ENCODE measurements around the gene VTI1A. TPM values are rescaled to one million over a fixed set of nuclear protein-coding genes. Genes with fewer than 3 reads are reported as not detected.
A peak's percentile ranks its signal among the peaks of the same experiment; 100 is the strongest.

VTI1A gene
- total and polyA plus RNA-seq, 2 of the 13 experiments (the other 11 are each of a cell fraction or from before 2014, with no cell fraction given) = 11.7 to 32.7 TPM

DNA sequence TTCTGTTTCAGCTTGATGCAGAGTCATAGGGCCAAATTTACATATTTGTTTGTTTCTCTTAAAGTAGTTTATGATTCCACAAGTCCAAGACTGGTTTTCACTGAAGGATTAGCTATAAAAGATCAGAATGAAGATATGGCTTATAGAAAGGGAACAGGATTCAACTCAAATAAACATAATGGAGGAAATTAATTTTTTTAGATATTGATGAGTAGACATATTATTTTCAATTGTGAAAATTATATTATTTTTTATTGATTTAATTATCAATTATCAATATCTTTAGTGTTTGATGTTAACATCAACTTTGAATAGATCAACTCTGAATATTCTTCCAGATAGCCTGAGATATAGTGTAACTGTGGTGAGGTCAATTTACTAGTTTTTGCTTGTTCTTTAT lies 68.1 kb downstream of the VTI1A start:
- ATAC-seq (no peak), DNase-seq (ENCODE audit: low spot score) (no peak), FAIRE-seq (no peak)
- BruUV-seq (replicated peaks) = no TSS peak
- no peaks in the 10 kb centered on the region for H3K79me2 ChIP-seq (ENCODE audit: insufficient read depth, low read length)
- no peak overlapping the region for H3K4me3 ChIP-seq (replicated peaks in 1 of 3; ENCODE audit: insufficient read depth in 1 of 3, low read depth in 2 of 3, low read length in 3 of 3)
- no peaks in the 10 kb centered on the region for H3K4me1 ChIP-seq (ENCODE audit: insufficient read depth, low read length)
- in situ Hi-C loops (cut with HindIII; ENCODE audit: extremely low pct_ligation_motif_present, low pct_unique_long_range_greater_than_20kb) (no loop called here), intact Hi-C loops (cut with micrococcal nuclease; ENCODE audit: unreplicated experiment) (no loop called here)
- no peak overlapping the region for H3K27ac ChIP-seq (ENCODE audit: extremely low read length, insufficient read depth, low read length)
- no peak overlapping the region for H2AFZ ChIP-seq (ENCODE audit: low read length)
- H3K4me2 ChIP-seq (ENCODE audit: low read depth, low read length) = no peak overlapping the region
- H3K9ac ChIP-seq (ENCODE audit: insufficient read depth, low read depth, low read length) = no peak overlapping the region
- CTCF ChIA-PET (ENCODE audit: low intra/inter-chr PET ratio, low total read pairs) = no interaction called here
- TF ChIP-seq SKIL (CRISPR knock-in tag; IDR thresholded peaks at IDR 0.05; ENCODE audit: borderline replicate concordance) (no peak), SKI (IDR thresholded peaks at IDR 0.05; ENCODE audit: partially characterized antibody) (no peak), MAFK (conservative IDR thresholded peaks at IDR 0.05 in 1 of 2, IDR thresholded peaks at IDR 0.05 in 1 of 2; ENCODE audit: low read length in 2 of 2) (peak; percentile 63 to 86), PRMT3 (CRISPR knock-in tag; IDR thresholded peaks at IDR 0.05; ENCODE audit: borderline replicate concordance, low read depth) (no peak), MAFF (IDR thresholded peaks at IDR 0.05; ENCODE audit: low read depth, low read length) (peak; percentile 67; the same call in 1 of the 2 replicates), SIX4 (CRISPR knock-in tag; IDR thresholded peaks at IDR 0.05) (no peak)
- no peaks in the 10 kb centered on the region for H3K9me3 ChIP-seq (ENCODE audit: low read length)
- no peaks in the 10 kb centered on the region for H3K27me3 ChIP-seq (ENCODE audit: control insufficient read depth in 1 of 2, insufficient read depth in 2 of 2, low read length in 2 of 2)
- no peaks in the 10 kb centered on the region for H4K20me1 ChIP-seq (ENCODE audit: insufficient read depth, low read length)
- POLR2A ChIA-PET = no interaction called here
- no peaks in the 10 kb centered on the region for H3K36me3 ChIP-seq (replicated peaks in 1 of 2; ENCODE audit: control insufficient read depth in 1 of 2, insufficient read depth in 2 of 2, low read length in 2 of 2)

DNA sequence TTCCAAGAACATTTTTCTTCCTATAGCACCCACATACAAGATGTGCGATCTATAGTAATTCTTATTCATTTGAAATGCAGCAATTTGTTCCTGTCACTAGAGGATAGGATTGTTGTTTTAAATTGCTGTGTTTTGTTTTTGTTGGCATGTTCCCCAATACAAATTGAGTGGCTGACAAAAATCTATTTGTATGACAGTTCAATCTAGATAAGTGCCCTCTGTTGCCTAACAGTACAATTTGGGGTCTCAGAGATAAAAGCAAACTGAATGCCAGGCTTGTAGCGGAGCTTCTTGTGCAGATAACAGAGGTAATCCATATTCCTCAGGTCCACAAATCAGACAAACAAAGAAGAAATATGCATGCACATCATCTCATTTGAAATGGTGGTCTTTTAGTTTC lies 68.8 kb downstream of the VTI1A start:
- no TSS peak for BruUV-seq (replicated peaks)
- Histone ChIP-seq H3K4me3 (replicated peaks in 1 of 3; ENCODE audit: insufficient read depth in 1 of 3, low read depth in 2 of 3, low read length in 3 of 3) (no peak overlapping the region), H3K9me3 (ENCODE audit: low read length) (no peaks in the 10 kb centered on the region), H3K27me3 (ENCODE audit: control insufficient read depth in 1 of 2, insufficient read depth in 2 of 2, low read length in 2 of 2) (no peaks in the 10 kb centered on the region), H3K4me1 (ENCODE audit: insufficient read depth, low read length) (no peaks in the 10 kb centered on the region), H4K20me1 (ENCODE audit: insufficient read depth, low read length) (no peaks in the 10 kb centered on the region), H3K27ac (ENCODE audit: extremely low read length, insufficient read depth, low read length) (no peak overlapping the region), H3K9ac (ENCODE audit: insufficient read depth, low read depth, low read length) (no peak overlapping the region), H3K4me2 (ENCODE audit: low read depth, low read length) (no peak overlapping the region), H3K36me3 (replicated peaks in 1 of 2; ENCODE audit: control insufficient read depth in 1 of 2, insufficient read depth in 2 of 2, low read length in 2 of 2) (no peaks in the 10 kb centered on the region), H2AFZ (ENCODE audit: low read length) (no peak overlapping the region), H3K79me2 (ENCODE audit: insufficient read depth, low read length) (no peaks in the 10 kb centered on the region)
- WGBS (ENCODE audit: low lambda C conversion rate) = 97% methylated on average over 2 of the region's 2 CpGs
- TF ChIP-seq ZNF354B (CRISPR knock-in tag; IDR thresholded peaks at IDR 0.05) (no peak), ZNF256 (CRISPR knock-in tag; conservative IDR thresholded peaks at IDR 0.05) (no peak), ISX (CRISPR knock-in tag; conservative IDR thresholded peaks at IDR 0.05) (no peak)
- DNase-seq (ENCODE audit: low spot score) (no peak), FAIRE-seq (no peak), ATAC-seq (no peak)
- ChIA-PET POLR2A (no interaction called here), CTCF (ENCODE audit: low intra/inter-chr PET ratio, low total read pairs) (no interaction called here)
- intact Hi-C loops (cut with micrococcal nuclease; ENCODE audit: unreplicated experiment) = no loop called here
- in situ Hi-C loops (cut with HindIII; ENCODE audit: extremely low pct_ligation_motif_present, low pct_unique_long_range_greater_than_20kb) = no loop called here

Measured in HepG2 (cell line).